A673 (cell line): Measurements from ENCODE around the gene EYA3. TPM values are rescaled to one million over a fixed set of nuclear protein-coding genes. Genes with fewer than 3 reads are reported as not detected.

ENCODE experiments used
- Bru-seq: library from RNA; stranded (reverse); fragments of 400-500 nt; gene quantifications from one replicate; lab custom pipeline; 2021; lab: Mats Ljungman, UMichigan
- BruChase-seq, 2 experiments: library from RNA; stranded (reverse); fragments of 400-500 nt; gene quantifications; one replicate each; lab custom pipeline; 2021; lab: Mats Ljungman, UMichigan
- BruUV-seq: library from RNA; stranded (reverse); fragments of 400-500 nt; replicated peaks from 2 replicates; lab custom pipeline; 2021; lab: Mats Ljungman, UMichigan
- CTCF ChIA-PET: fragments of 300-600 bp; sonication (Branson Sonifier 250); formaldehyde crosslinking; loops from one replicate; lab custom pipeline; 2022; ENCODE audit warnings: antibody characterized with exemption; lab: Charles Lee
- POLR2A ChIA-PET: fragments of 300-600 bp; sonication (Branson Sonifier 250); formaldehyde crosslinking; loops from one replicate; lab custom pipeline; 2022; ENCODE audit warnings: antibody characterized with exemption; ENCODE audit not compliant: low non-redundant PET; lab: Charles Lee
- DNase-seq: peaks from one replicate; pipeline ENCODE4 v3.0.0-alpha.2; 2015; ENCODE audit warnings: low spot score
- H3K27ac ChIP-seq: fragments of 200-600 bp; sonication (generic); 2 replicates; pipeline ENCODE4 v1.5.1; 2016; ENCODE audit warnings: mixed run types, low read depth, mild to moderate bottlenecking, mixed read lengths, antibody characterized with exemption, low read length; ENCODE audit not compliant: poor library complexity, severe bottlenecking
- H3K27me3 ChIP-seq: fragments of 200-600 bp; sonication (generic); replicated peaks from 2 replicates; pipeline ENCODE4 v1.6.1; 2017; ENCODE audit warnings: mixed run types, low read depth, mild to moderate bottlenecking, mixed read lengths, antibody characterized with exemption, low read length; ENCODE audit not compliant: insufficient read depth, poor library complexity
- H3K36me3 ChIP-seq: fragments of 200-600 bp; sonication (generic); 2 replicates; pipeline ENCODE4 v1.6.1; 2016; ENCODE audit warnings: mixed run types, mild to moderate bottlenecking, mixed read lengths, antibody characterized with exemption, low read length; ENCODE audit not compliant: insufficient read depth, poor library complexity, severe bottlenecking
- H3K4me1 ChIP-seq: fragments of 200-600 bp; sonication (generic); 2 replicates; pipeline ENCODE4 v1.6.1; 2017; ENCODE audit warnings: mixed run types, mild to moderate bottlenecking, mixed read lengths, antibody characterized with exemption, low read length; ENCODE audit not compliant: insufficient read depth, poor library complexity, severe bottlenecking
- H3K4me3 ChIP-seq: fragments of 200-600 bp; sonication (generic); 2 replicates; pipeline ENCODE4 v1.5.1; 2016; ENCODE audit warnings: low read depth, mixed run types, mild to moderate bottlenecking, mixed read lengths, low read length; ENCODE audit not compliant: poor library complexity, severe bottlenecking
- H3K9me3 ChIP-seq: fragments of 200-600 bp; sonication (generic); 2 replicates; pipeline ENCODE4 v1.6.1; 2016; ENCODE audit warnings: mixed run types, low read depth, mild to moderate bottlenecking, mixed read lengths, antibody characterized with exemption, low read length; ENCODE audit not compliant: poor library complexity, severe bottlenecking
- EZH2 ChIP-seq: fragments of 200-600 bp; sonication (generic); IDR thresholded peaks from 2 replicates; pipeline ENCODE4 v1.6.1; 2017; ENCODE audit warnings: borderline replicate concordance, low read depth, mild to moderate bottlenecking, mixed read lengths, antibody characterized with exemption, low read length; ENCODE audit not compliant: poor library complexity, severe bottlenecking
- intact Hi-C: fragments of 100-400 bp; cut with micrococcal nuclease; formaldehyde crosslinking; loops from one replicate; pipeline ENCODE4 v1.10.0; 2022; ENCODE audit not compliant: unreplicated experiment
- long read RNA-seq: library from polyadenylated mRNA; stranded (forward); transcript quantifications from one replicate; pipeline ENCODE4 v2.0.0, GENCODE V29; 2022
- total RNA-seq: library from RNA; stranded (reverse); gene quantifications from 2 replicates; pipeline ENCODE4 v1.2.3, GENCODE V29; 2021
- TF ChIP-seq, protein P1 (sequence below): fragments of 300-800, 200-600 bp; sonication (generic); conservative IDR thresholded peaks from 2 replicates; pipeline ENCODE4 v1.5.1; 2017; ENCODE audit warnings: low read depth, mild to moderate bottlenecking, antibody characterized with exemption, low read length, moderate library complexity, mixed read lengths

The EYA3 gene, protein sequence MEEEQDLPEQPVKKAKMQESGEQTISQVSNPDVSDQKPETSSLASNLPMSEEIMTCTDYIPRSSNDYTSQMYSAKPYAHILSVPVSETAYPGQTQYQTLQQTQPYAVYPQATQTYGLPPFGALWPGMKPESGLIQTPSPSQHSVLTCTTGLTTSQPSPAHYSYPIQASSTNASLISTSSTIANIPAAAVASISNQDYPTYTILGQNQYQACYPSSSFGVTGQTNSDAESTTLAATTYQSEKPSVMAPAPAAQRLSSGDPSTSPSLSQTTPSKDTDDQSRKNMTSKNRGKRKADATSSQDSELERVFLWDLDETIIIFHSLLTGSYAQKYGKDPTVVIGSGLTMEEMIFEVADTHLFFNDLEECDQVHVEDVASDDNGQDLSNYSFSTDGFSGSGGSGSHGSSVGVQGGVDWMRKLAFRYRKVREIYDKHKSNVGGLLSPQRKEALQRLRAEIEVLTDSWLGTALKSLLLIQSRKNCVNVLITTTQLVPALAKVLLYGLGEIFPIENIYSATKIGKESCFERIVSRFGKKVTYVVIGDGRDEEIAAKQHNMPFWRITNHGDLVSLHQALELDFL
- 30.7 and 33.4 TPM in 2 replicates for total RNA-seq
- percentile 79 among the genes with signal in this experiment for Bru-seq, nascent RNA
- percentile 73 among the genes with signal in this experiment for BruChase-seq, experiment 1, labeled RNA remaining after a 2-hour chase
- BruChase-seq, experiment 2, labeled RNA remaining after a 6-hour chase = percentile 80 among the genes with signal in this experiment
- long read RNA-seq, full-length matches to known transcripts = 3 of 24 reads
- long read RNA-seq, partial matches to known transcripts = 11 of 24 reads
- long read RNA-seq, other reads (novel, unspliced or antisense) = 10 of 24 reads

DNA sequence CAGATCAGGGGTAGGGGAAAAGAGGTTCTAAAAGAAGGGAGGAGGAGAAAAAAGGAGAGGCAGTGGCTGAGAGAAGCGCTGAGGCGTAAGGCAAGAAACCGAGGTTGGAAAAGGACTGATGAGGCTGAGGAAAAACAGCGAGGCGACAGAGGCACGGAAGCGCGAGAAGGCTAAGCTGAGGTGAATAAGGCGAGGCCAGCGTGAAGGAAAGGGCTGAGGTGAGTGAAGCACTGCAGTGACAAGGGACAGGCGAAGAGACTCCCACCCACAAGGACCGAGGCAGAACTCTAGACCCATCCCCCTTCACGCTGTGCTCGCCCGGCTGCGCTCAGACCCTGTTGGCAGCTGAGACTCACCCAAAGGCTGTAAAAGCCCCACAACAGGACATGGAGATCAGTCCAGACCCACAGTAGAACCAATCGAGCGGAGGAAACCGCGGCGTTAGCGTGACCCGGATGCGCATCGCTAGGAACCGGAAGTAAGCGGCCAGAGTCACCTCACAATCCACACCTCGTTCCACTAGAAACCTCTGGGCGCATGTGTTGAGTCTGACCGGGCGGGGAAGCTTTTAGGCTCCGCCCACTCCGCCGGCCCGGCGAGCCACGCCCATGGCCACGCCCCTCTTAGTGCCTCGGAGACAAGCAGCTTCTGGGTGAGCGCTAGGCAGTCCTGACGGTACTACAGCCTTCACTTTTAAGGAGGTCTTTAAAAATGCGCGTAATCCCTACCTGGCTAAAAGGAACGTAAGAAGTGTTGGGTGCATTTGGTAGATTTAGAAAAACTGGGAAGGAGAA, at the start of gene EYA3:
EYA3 (minus strand) TSS at position 443 of the 794 bp plus-strand sequence. CDS start 30,584 bp downstream, outside the sequence.
- TF ChIP-seq, protein P1, sequence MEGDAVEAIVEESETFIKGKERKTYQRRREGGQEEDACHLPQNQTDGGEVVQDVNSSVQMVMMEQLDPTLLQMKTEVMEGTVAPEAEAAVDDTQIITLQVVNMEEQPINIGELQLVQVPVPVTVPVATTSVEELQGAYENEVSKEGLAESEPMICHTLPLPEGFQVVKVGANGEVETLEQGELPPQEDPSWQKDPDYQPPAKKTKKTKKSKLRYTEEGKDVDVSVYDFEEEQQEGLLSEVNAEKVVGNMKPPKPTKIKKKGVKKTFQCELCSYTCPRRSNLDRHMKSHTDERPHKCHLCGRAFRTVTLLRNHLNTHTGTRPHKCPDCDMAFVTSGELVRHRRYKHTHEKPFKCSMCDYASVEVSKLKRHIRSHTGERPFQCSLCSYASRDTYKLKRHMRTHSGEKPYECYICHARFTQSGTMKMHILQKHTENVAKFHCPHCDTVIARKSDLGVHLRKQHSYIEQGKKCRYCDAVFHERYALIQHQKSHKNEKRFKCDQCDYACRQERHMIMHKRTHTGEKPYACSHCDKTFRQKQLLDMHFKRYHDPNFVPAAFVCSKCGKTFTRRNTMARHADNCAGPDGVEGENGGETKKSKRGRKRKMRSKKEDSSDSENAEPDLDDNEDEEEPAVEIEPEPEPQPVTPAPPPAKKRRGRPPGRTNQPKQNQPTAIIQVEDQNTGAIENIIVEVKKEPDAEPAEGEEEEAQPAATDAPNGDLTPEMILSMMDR = no peak
- TF ChIP-seq EZH2 = no peak
- H3K4me1 ChIP-seq = peaks cover 13% of the 10 kb centered on the region
- H3K27me3 ChIP-seq = no peaks in the 10 kb centered on the region
- H3K9me3 ChIP-seq = no peaks in the 10 kb centered on the region
- intact Hi-C loops = no loop called here
- no peaks in the 10 kb centered on the region for H3K36me3 ChIP-seq
- CTCF ChIA-PET = interaction anchor here (1.4 kb wide), 1 partner anchor 27 kb away, joined by 3 read pairs; no protein-coding TSS in a partner anchor
- peak; percentile 98 for DNase-seq
- peak within 1 kb of the TSS; percentile 77 for H3K4me3 ChIP-seq
- peak within 1 kb of the TSS; percentile 81 for H3K27ac ChIP-seq
- POLR2A ChIA-PET = interaction anchor here (0.6 to 0.7 kb wide), 2 partner anchors 47 to 430 kb away, joined by 3 to 4 read pairs; no protein-coding TSS in a partner anchor
- BruUV-seq = no TSS peak

DNA sequence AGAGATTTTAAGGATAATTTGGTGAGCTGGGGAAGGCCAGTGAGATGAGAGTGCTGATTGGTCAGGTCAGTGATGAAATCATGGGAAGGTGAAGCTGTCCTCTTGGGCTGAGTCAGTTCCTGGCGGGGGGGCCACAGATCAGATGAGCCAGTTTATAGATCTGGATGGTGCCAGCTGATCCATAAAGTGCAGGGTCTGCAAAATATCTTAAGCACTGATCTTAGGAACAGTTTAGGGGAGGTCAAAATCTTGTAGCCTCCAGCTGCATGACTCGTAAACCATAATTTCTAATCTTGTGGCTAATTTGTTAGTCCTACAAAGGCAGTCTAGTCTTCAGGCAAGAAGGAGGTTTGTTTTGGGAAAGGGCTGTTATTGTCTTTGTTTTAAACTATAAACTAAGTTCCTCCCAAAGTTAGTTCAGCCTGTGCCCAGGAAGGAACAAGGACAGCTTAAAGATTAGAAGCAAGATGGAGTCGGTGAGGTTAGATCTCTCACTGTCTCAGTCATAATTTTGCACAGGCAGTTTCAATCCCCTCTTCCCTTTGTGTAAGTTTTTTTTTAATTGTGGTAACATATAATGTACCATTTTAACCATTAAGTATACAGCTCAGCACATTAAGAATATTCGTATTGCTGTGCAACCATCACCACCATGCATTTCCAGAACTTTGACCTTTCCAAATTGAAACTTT, 48.7 kb upstream of the EYA3 start:
- TF ChIP-seq, protein P1 = no peak
- TF ChIP-seq EZH2 = no peak
- Histone ChIP-seq H3K9me3 (no peaks in the 10 kb centered on the region), H3K36me3 (no peaks in the 10 kb centered on the region), H3K4me1 (no peaks in the 10 kb centered on the region), H3K27ac (no peak overlapping the region), H3K27me3 (no peaks in the 10 kb centered on the region), H3K4me3 (no peak overlapping the region)
- POLR2A ChIA-PET = no interaction called here
- no peak for DNase-seq
- no TSS peak for BruUV-seq
- CTCF ChIA-PET = no interaction called here
- intact Hi-C loops = no loop called here
